Measurements from ENCODE around the gene CALR.
"Not testable (repeated sequence)": the region's sequence is repeated elsewhere in the genome, so short reads cannot be mapped to it uniquely, and the experiment has no call there.

CALR gene

GRCh38 chr19:12974301-12975220, 36.2 kb downstream of the CALR start:
- no peak overlapping the region for H3K4me3 ChIP-seq (ENCODE audit: control insufficient read depth, low read depth, low read length)
- no peak for DNase-seq (ENCODE audit: low read depth)
- TF ChIP-seq CTCF (IDR thresholded peaks at IDR 0.05; ENCODE audit: control insufficient read depth, insufficient read depth, low read depth, low read length, missing control alignments) = no peak

GRCh38 chr19:12975221-12975741, 36.9 kb downstream of the CALR start:
- DNase-seq (ENCODE audit: low read depth) = no peak
- H3K4me3 ChIP-seq (ENCODE audit: control insufficient read depth, low read depth, low read length) = no peak overlapping the region
- TF ChIP-seq CTCF (IDR thresholded peaks at IDR 0.05; ENCODE audit: control insufficient read depth, insufficient read depth, low read depth, low read length, missing control alignments) = no peak

- H3K4me3 ChIP-seq (ENCODE audit: control insufficient read depth, low read depth, low read length); DNase-seq (ENCODE audit: low read depth): not testable (repeated sequence)
Observed at GRCh38 chr19:12976109-12976508, 37.7 kb downstream of the CALR start.

GRCh38 chr19:12979974-12980373, 41.6 kb downstream of the CALR start:
- no peak for TF ChIP-seq CTCF (IDR thresholded peaks at IDR 0.05; ENCODE audit: control insufficient read depth, insufficient read depth, low read depth, low read length, missing control alignments)

GRCh38 chr19:12982648-12983047, 44.2 kb downstream of the CALR start:
- TF ChIP-seq CTCF (IDR thresholded peaks at IDR 0.05; ENCODE audit: control insufficient read depth, insufficient read depth, low read depth, low read length, missing control alignments) = no peak
- no peak for DNase-seq (ENCODE audit: low read depth)
- no peak overlapping the region for H3K4me3 ChIP-seq (ENCODE audit: control insufficient read depth, low read depth, low read length)

More at GRCh38 chr19:12979974-12980373, 41.6 kb downstream of the CALR start:
- H3K4me3 ChIP-seq (ENCODE audit: control insufficient read depth, low read depth, low read length) = no peak overlapping the region
- no peak for DNase-seq (ENCODE audit: low read depth)

GRCh38 chr19:12983091-12983490, 44.7 kb downstream of the CALR start:
- peak overlapping the region; percentile 45 for H3K4me3 ChIP-seq (ENCODE audit: control insufficient read depth, low read depth, low read length)
- no peak for DNase-seq (ENCODE audit: low read depth)
- TF ChIP-seq CTCF (IDR thresholded peaks at IDR 0.05; ENCODE audit: control insufficient read depth, insufficient read depth, low read depth, low read length, missing control alignments) = no peak

- H3K4me3 ChIP-seq (ENCODE audit: control insufficient read depth, low read depth, low read length) = peak overlapping the region; percentile 45
- TF ChIP-seq CTCF (IDR thresholded peaks at IDR 0.05; ENCODE audit: control insufficient read depth, insufficient read depth, low read depth, low read length, missing control alignments) = peak; percentile 77
- no peak for DNase-seq (ENCODE audit: low read depth)
Observed at GRCh38 chr19:12983542-12984142, 45.2 kb downstream of the CALR start.

Measured in AG09309 (cell line).